Measurements from ENCODE around the gene GANAB.
"Not testable (repeated sequence)": the region's sequence is repeated elsewhere in the genome, so short reads cannot be mapped to it uniquely, and the experiment has no call there.

Gene GANAB

GRCh38 chr11:62645946-62646824 is at the start of gene GANAB:
TSS of gene GANAB (minus strand) at chr11:62646613. CDS start at chr11:62646599, 14 bp downstream.
- DNase-seq = peak; percentile 84 to 97 (median 95)

- peak in 13 of 14 donors; percentile 3 to 91 (median 40) for DNase-seq
These were observed 48.2 kb upstream of the GANAB start for GRCh38 chr11:62694455-62695167.

- not testable (repeated sequence) for DNase-seq
These were observed 47.2 kb upstream of the GANAB start for GRCh38 chr11:62693624-62694023.

GRCh38 chr11:62689421-62690183 is 43.2 kb upstream of the GANAB start, which contains the start of gene LRRN4CL:
TSS of gene LRRN4CL (minus strand) at chr11:62689530. CDS start at chr11:62688508, 1,022 bp downstream.
- peak in 2 of 14 donors; percentile 19 to 32 for DNase-seq

GRCh38 chr11:62688491-62688890 is 42.1 kb upstream of the GANAB start:
- no peak for DNase-seq

- DNase-seq = no peak
These were observed 41.3 kb upstream of the GANAB start for GRCh38 chr11:62687508-62688396.

GRCh38 chr11:62682518-62682917 is 36.1 kb upstream of the GANAB start:
- no peak for DNase-seq

- DNase-seq = no peak
These were observed 34.4 kb upstream of the GANAB start for GRCh38 chr11:62680825-62681240.

- DNase-seq = peak; percentile 68 to 91 (median 84)
These were observed 32.6 kb upstream of the GANAB start, which contains the start of gene UBXN1 for GRCh38 chr11:62678770-62679696. TSS of gene UBXN1 (minus strand) at chr11:62679073. CDS start at chr11:62678923, 150 bp downstream.

- DNase-seq = peak in 1 of 14 donors; percentile 31
These were observed 32.0 kb upstream of the GANAB start for GRCh38 chr11:62678433-62678769.

- DNase-seq = no peak
These were observed 31.3 kb upstream of the GANAB start for GRCh38 chr11:62677714-62678113.

GRCh38 chr11:62677156-62677555 is 30.7 kb upstream of the GANAB start:
- no peak for DNase-seq

- DNase-seq = no peak
These were observed 30.3 kb upstream of the GANAB start for GRCh38 chr11:62676698-62677097.

- DNase-seq = not testable (repeated sequence)
These were observed 29.0 kb upstream of the GANAB start for GRCh38 chr11:62675415-62675814.

GRCh38 chr11:62673196-62673525 is 26.7 kb upstream of the GANAB start:
- no peak for DNase-seq

- DNase-seq = peak in 13 of 14 donors; percentile 53 to 91 (median 74)
These were observed 25.4 kb upstream of the GANAB start, which contains the start of the genes LBHD1 and UQCC3 for GRCh38 chr11:62671608-62672389. TSS of gene LBHD1 (minus strand) at chr11:62672267. CDS start at chr11:62670031, 2,236 bp downstream. TSS of gene UQCC3 (plus strand) at chr11:62671673. CDS start at chr11:62671746, 73 bp downstream.

- no peak for DNase-seq
These were observed 24.8 kb upstream of the GANAB start for GRCh38 chr11:62671236-62671607.

GRCh38 chr11:62669420-62670161 is 23.2 kb upstream of the GANAB start:
- DNase-seq = no peak

GRCh38 chr11:62667460-62667859 is 21.0 kb upstream of the GANAB start:
- DNase-seq = no peak

Data from C1 segment of cervical spinal cord (tissue), 14 donors.